Neutrophil (primary cell): ENCODE results near the gene HS3ST2.

Source experiments
- H3K27ac ChIP-seq: fragments of 200-600 bp; sonication (generic); 2 replicates; pipeline ENCODE4 v1.5.1; 2016; ENCODE audit warnings: mild to moderate bottlenecking, moderate library complexity
- H3K27me3 ChIP-seq: fragments of 200-600 bp; sonication (generic); 2 replicates; pipeline ENCODE4 v1.6.0; 2016; ENCODE audit warnings: mild to moderate bottlenecking
- H3K36me3 ChIP-seq: fragments of 200-600 bp; sonication (generic); 2 replicates; pipeline ENCODE4 v1.5.1; 2017
- H3K4me1 ChIP-seq, 2 experiments: fragments of 200-600 bp in 1 of 2; sonication (generic) in 1 of 2; 1 replicate in 1 of 2; 2 replicates in 1 of 2; pipeline versions ENCODE4 v1.5.1 to v1.6.1; 2013 to 2016; ENCODE audit warnings: low read depth in 1 of 2, low read length in 1 of 2, mild to moderate bottlenecking in 1 of 2, moderate library complexity in 1 of 2; ENCODE audit not compliant: control insufficient read depth in 1 of 2, insufficient read depth in 1 of 2
- H3K4me3 ChIP-seq, 2 experiments: fragments of 200-600 bp in 1 of 2; sonication (generic) in 1 of 2; 1 replicate in 1 of 2; 2 replicates in 1 of 2; pipeline ENCODE4 v1.5.1; 2013 to 2016; ENCODE audit warnings: low read depth in 1 of 2, low read length in 1 of 2, mild to moderate bottlenecking in 1 of 2, moderate library complexity in 1 of 2
- H3K9me3 ChIP-seq: fragments of 200-600 bp; sonication (generic); 2 replicates; pipeline ENCODE4 v1.5.1; 2016
- CTCF ChIP-seq: fragments of 200-600 bp; sonication (generic); IDR thresholded peaks from 2 replicates; pipeline ENCODE4 v1.5.1; 2016; ENCODE audit warnings: antibody characterized with exemption

HS3ST2 gene

GRCh38 chr16:22878955-22879354 is 65.0 kb downstream of the HS3ST2 start:
- Histone ChIP-seq H3K9me3 (no peaks in the 10 kb centered on the region), H3K27ac (no peak overlapping the region), H3K4me1 (no peaks in the 10 kb centered on the region), H3K36me3 (no peaks in the 10 kb centered on the region), H3K4me3 (no peak overlapping the region), H3K27me3 (no peaks in the 10 kb centered on the region)
- TF ChIP-seq CTCF: no peak

GRCh38 chr16:22879466-22879865 is 65.5 kb downstream of the HS3ST2 start:
- H3K36me3 ChIP-seq: no peaks in the 10 kb centered on the region
- no peak overlapping the region for H3K4me3 ChIP-seq
- no peak overlapping the region for H3K27ac ChIP-seq
- no peaks in the 10 kb centered on the region for H3K27me3 ChIP-seq
- no peak for TF ChIP-seq CTCF
- no peaks in the 10 kb centered on the region for H3K4me1 ChIP-seq
- H3K9me3 ChIP-seq: no peaks in the 10 kb centered on the region

- H3K36me3 ChIP-seq: no peaks in the 10 kb centered on the region
- no peaks in the 10 kb centered on the region for H3K9me3 ChIP-seq
- no peak overlapping the region for H3K4me3 ChIP-seq
- H3K27ac ChIP-seq: no peak overlapping the region
- TF ChIP-seq CTCF: no peak
- no peaks in the 10 kb centered on the region for H3K27me3 ChIP-seq
- no peaks in the 10 kb centered on the region for H3K4me1 ChIP-seq
Observed at GRCh38 chr16:22882981-22883380, 69.0 kb downstream of the HS3ST2 start.

- Histone ChIP-seq H3K27me3 (no peaks in the 10 kb centered on the region), H3K4me3 (no peak overlapping the region), H3K9me3 (no peaks in the 10 kb centered on the region), H3K27ac (no peak overlapping the region), H3K36me3 (no peaks in the 10 kb centered on the region), H3K4me1 (no peaks in the 10 kb centered on the region)
- TF ChIP-seq CTCF: no peak
Observed at GRCh38 chr16:22885951-22886350, 72.0 kb downstream of the HS3ST2 start.

- Histone ChIP-seq H3K4me3 (no peak overlapping the region), H3K36me3 (no peaks in the 10 kb centered on the region), H3K9me3 (no peaks in the 10 kb centered on the region), H3K4me1 (no peaks in the 10 kb centered on the region), H3K27me3 (no peaks in the 10 kb centered on the region), H3K27ac (no peak overlapping the region)
- TF ChIP-seq CTCF: no peak
Observed at GRCh38 chr16:22886927-22887326, 73.0 kb downstream of the HS3ST2 start.

- no peaks in the 10 kb centered on the region for H3K9me3 ChIP-seq
- H3K36me3 ChIP-seq: no peaks in the 10 kb centered on the region
- no peaks in the 10 kb centered on the region for H3K27me3 ChIP-seq
- H3K4me3 ChIP-seq: no peak overlapping the region
- no peaks in the 10 kb centered on the region for H3K4me1 ChIP-seq
- no peak overlapping the region for H3K27ac ChIP-seq
- TF ChIP-seq CTCF: no peak
Observed at GRCh38 chr16:22887445-22887844, 73.5 kb downstream of the HS3ST2 start.
